SU-DHL-6 (cell line): ENCODE results near the gene ANTXR2.

ENCODE experiments used
- EZH2phosphoT487 ChIP-seq: fragments of 200-600 bp; sonication (generic), shearing (Covaris generic); conservative IDR thresholded peaks from 2 replicates; pipeline ENCODE4 v1.6.1; 2018; ENCODE audit warnings: mild to moderate bottlenecking, antibody characterized with exemption, low read length, moderate library complexity, mixed read lengths
- TF ChIP-seq, protein P1 (sequence below): fragments of 200-600 bp; sonication (generic); IDR thresholded peaks from one replicate; pipeline ENCODE4 v1.5.1; 2017; ENCODE audit warnings: antibody characterized with exemption, mild to moderate bottlenecking, low read length, moderate library complexity; ENCODE audit not compliant: insufficient read depth, poor library complexity, severe bottlenecking

DNA sequence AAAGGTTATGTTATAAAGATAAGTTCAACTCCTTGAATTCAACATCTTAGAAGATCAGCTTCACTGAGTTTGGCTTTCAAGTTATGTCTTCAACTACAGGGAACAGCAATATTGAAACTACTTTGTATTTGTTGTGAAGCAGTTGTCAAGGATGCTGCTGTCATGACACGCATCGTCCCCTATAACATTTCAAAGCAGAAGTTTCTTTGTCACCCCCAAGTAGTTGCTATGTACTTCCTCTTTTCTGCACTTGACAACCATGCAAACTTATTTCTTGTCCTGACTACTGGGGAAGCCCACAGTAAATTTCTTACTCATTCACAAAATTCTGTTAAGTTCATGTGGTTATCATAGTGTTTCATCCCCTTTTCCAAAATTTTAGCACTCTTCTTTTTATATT is 14.3 kb downstream of the ANTXR2 start:
- TF ChIP-seq, protein P1, sequence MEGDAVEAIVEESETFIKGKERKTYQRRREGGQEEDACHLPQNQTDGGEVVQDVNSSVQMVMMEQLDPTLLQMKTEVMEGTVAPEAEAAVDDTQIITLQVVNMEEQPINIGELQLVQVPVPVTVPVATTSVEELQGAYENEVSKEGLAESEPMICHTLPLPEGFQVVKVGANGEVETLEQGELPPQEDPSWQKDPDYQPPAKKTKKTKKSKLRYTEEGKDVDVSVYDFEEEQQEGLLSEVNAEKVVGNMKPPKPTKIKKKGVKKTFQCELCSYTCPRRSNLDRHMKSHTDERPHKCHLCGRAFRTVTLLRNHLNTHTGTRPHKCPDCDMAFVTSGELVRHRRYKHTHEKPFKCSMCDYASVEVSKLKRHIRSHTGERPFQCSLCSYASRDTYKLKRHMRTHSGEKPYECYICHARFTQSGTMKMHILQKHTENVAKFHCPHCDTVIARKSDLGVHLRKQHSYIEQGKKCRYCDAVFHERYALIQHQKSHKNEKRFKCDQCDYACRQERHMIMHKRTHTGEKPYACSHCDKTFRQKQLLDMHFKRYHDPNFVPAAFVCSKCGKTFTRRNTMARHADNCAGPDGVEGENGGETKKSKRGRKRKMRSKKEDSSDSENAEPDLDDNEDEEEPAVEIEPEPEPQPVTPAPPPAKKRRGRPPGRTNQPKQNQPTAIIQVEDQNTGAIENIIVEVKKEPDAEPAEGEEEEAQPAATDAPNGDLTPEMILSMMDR, result no peak
- no peak for TF ChIP-seq EZH2phosphoT487
